GM19043 (cell line): Measurements from ENCODE around the gene RITA1.
"Not testable (repeated sequence)": the region's sequence is repeated elsewhere in the genome, so short reads cannot be mapped to it uniquely, and the experiment has no call there.

Experiments
- ATAC-seq: cut with Tn5 transposase; IDR thresholded peaks from one replicate; pipeline ENCODE4 v1.9.1; 2021; ENCODE audit warnings: low read depth; ENCODE audit not compliant: unreplicated experiment

RITA1 gene

DNA sequence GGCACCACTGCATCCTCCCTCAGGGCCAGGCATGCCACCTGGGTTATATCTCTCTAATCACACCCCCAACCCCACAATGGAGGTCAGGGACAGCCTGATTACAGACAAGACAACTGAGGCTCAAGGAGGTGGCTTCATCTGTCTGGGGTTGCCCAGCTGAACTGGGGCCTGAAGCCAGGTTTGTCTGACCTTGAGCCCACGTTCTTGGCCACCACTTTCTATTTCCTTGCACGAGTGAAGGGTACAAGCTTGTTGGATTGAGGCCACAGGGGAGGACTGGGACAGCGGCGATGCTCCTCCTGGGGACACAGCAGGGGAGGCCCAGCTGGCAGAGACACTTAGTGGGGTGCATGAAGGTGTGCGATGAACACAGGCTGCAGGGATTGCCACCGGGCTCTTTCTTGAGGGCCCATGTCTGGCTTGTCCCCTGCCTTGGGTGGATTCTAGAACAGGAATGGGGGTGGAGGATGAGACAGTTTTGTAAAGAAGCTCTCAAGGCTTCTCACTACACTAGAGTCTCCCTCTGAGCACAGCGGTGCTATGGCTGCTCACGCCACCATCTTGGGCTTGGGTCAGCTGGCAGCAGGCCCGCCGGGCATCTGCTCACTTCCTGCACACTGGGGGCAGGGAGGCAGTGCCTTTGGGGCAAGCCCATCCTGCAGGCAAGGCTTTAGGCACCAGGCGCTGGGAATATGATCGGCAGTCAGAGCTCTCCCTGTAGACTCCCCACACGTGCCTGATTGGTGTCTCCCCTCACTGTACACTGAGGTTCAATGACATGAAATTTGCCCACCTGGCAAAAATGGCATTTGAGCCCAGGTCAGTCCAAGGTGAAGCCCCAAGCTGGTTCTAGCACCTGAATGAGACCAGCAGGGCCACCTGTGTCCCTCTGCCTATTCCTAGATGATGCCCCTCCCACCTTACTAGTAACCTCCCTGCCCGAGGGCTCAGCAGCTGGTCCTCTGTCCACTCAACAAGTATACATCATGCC, 16.0 kb downstream of the RITA1 start:
- ATAC-seq, result no peak

DNA sequence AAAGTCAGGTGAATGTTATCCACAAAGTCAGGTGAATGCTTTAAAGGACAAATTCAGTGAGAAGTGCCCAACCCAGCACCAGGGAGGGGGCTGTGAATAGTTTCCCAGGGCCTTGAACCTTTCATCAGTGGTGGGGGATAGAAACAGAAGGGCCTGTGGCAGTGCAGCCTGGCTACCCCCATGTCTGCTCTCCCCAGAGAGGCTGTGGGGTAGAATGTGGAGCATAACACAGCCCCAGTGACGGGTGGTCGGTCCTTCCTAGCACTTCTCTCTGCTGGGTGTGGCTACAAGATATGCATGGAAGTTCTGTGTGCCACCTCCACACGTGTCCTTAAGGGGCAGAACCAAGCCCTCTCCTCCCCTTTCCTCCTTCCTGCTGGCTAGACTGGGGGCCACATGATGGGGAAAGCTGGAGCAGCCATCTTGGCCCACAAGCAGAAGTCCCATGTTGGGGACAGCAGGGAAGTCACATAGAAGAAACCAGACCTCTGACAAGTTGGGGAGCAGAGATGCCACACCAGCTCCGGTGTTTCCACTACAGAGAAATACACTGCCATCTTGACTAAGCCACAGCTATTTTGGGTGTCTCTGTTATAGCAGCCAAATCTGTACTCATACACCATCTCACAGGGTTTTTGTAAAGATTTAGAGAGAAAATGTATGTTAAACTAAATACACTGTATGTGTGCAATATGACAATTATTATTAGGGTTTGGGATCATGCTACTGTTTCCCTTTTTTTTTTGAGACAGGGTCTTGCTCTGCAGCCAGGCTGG, 17.0 kb downstream of the RITA1 start:
- no peak for ATAC-seq

DNA sequence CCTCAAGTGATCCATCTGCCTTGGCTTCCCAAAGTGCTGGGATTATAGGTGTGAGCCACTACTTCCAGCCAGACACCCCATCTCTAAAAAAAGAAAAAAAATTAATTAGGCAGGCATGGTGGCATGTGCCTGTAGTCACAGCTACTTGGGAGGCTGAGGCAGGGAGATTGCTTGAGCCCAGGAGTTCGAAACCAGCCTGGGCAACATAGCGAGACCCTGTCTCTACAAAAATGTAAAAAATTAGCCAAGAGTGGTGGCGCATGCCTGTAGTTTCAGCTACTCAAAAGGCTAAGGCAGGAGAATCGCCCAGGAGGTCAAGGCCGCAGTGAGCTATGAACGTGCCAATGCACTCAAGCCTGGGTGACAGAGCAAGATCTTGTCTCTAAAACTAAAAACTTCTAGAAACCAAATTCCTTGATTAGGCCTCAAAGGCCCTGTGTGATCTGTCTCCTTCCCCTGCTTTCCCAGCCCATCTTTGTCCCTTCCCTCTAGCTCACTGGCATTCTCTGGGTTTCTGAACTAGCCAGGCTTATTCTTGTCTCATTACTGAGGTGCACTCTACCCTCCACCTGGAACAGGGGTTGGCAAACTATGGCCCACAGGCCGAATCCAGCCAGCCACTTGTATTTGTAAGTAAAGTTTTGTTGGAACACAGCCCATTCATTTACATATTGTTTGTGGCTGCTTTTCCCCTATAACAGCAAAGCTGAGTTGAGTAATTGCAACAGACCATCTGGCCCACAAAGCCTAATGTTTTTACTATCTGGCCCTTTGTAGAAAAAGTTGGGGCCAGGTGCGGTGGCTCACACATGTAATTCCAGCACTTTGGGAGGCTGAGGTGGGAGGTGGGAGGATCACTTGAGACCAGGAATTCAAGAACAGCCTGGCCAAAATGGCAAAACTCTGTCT, 18.6 kb downstream of the RITA1 start:
- ATAC-seq, result no peak

DNA sequence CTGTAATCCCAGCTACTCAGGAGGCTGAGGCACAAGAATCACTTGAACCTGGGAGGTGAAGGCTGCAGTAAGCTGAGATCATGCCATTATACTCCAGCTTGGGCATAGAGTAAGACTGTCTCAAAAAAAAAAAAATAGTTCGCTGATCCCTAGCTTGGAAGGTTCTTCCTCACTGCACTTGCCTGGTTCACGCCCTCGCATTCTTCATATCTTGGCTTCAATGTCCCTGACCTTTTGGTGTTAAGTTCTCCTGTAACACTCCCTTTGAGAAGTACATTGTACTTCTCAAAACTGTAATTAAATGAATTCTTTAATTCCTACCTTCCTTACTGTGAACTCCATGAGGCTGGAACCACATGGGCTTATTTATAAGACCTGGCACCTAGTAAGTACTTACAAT, 19.3 kb downstream of the RITA1 start:
- ATAC-seq, result no peak

DNA sequence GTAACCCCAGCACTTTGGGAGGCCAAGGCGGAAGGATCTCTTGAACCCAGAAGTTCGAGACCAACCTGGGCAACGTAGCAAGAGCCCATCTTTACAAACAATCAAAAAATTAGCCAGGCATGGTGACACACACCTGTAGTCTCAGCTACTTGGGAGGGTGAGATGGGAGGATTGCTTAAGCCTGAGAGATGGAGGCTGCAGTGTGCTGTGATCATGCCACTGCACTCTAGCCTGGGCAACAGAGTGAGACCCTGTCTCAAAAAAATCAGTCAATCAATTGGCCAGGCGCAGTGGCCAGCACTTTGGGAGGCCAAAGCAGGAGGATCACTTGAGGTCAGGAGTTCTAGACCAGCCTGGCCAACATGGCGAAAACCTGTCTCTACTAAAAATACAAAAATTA, 21.3 kb downstream of the RITA1 start:
- ATAC-seq, result not testable (repeated sequence)

DNA sequence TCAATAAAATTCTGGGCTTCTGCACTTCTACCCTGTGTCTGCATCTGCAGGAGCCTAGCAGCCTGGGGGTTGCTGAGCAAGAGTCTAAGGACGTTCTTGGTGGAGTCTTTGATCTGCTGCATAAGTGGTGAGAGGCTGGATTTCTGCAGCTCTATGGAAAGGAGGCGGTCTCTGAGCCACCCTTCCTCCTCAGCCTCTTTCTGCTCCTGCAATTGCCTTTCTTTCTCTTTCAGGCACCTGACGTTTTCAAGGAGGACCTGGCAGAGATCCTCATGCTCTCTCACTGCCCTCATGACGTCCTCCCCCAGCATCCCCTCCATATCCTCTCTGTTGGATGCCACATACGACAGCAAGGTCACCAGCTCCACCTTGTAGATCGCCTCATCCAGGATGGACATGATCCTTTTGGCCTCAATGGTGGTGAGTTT, 22.1 kb downstream of the RITA1 start:
- ATAC-seq, result no peak

DNA sequence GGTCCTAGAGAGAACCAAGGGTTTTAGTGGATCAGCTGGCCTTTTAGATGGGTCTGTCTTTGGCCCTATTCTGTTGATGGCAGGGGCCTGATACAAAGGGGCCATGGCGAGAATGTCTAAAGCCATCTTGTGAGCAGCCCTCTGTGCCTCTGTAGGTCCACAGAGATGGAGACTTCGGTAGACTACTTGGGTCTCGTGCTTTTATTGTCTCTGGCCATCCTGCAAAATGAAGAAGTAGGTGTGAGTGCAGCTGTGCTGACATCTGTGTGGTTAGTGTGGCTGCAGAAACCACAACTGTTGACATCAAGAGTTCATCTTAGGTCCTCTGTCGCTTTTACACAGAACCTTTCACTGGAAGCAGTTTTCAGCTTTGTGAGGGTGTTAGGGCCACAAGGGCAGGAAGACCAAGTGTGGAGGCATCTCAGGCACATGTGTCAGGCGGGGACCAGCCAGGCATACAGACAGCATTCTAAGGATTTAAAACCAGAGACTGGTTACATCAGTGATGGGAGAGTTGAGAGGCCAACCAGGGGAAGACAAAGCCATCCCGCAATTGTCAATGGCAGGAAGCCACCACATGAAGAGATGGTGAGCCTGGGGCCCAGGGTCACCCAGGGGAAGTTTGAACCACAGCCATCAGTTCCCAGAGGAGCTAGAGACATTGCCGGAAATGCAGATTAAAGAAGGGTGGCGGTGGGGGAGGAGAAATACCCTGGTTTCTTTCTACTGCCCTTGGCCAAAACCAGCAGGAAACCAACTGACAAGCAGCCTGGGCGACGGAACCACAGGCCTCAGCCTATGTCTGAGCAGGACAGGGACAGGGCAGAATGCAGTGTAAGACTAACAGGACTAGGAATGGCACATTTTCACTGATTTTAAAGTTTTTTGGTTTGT, 22.8 kb downstream of the RITA1 start:
- peak; percentile 68 for ATAC-seq

DNA sequence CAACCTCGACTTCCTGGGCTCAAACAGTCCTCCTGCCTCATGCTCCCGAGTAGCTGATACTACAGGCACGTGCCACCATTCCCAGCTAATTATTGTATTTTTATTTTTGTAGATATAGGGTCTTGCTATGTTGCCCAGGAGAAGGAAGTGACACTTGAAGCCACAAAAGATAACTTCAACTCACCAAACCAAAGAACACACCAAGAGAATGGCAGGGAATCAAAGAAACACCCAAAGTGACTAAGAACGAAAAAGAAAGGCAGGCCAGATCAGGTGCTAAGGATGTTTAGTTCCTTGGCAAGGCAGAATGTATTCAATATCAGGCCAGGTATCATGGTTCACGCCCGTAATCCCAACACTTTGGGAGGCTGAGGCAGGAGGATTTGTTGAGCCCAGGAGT, 25.6 kb downstream of the RITA1 start:
- ATAC-seq, result no peak

DNA sequence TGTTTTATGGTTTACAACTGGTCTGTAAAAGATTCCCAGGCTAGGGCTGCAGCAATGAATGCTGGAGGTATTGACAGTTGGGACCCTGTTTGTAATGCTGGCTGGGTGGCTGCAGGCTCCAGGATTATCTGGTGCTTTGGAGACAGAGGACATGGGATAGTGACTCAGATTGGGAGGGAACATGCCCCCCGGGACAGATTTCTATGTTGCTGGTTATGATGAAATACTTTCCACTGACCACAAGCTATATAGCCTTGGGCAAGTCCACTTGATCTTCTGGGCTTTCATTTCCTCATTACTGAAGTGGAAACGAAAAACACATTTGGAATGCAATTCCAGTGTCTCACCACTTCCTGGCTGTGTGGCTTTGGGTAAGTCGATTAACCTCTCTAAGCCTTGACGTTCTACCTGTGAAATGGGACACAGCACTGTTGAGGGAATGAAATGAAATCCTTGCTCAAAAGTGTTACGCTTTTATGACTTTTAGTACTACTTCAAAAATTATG, 29.4 kb downstream of the RITA1 start:
- ATAC-seq, result peak; percentile 59

DNA sequence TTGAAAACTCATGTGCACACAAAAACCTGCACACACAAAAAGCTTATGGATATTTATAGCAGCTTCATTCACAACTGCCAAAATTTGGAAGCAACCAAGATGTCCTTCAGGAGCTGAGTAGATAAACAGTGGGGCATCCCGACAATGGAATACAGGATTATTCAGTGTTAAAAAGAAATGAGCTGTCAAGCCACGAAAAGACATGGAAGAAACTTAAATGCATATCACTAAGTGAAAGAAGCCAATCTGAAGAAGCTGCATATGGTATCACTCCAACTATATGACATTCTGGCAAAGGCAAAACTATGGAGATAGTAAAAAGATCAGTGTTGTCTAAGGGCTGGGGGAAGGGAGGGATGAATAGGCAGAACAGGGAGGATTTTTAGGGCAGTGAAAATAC, 30.5 kb downstream of the RITA1 start:
- ATAC-seq, result no peak

DNA sequence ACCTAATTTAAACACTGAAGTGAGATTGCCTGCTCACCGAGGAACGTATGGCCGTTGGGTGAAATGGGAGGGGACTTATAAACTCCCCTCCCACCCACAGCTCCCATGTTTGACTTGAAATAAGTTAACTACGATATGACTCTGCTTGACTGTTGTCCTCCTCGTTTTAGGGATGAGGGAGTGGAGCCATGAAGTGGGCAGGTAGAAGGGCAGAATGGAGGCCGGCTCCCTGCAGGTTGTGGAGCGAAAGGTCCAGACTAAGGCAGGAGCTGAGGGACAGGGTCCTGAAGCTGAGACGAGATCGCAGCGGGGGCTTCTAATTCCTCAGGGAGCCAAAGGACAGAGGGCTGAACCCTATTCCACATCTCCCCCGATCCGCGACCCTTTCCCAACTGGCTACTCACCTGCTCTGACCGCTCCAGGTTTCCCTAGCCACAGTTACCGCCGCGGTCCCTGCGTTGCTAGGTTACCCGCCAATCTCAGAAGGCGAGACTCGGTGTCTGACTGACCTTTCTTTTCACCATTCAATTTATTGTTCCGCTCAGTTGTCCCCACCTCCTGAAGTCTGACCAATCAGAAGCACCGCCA, 35.2 kb downstream of the RITA1 start:
- peak; percentile 0 for ATAC-seq

DNA sequence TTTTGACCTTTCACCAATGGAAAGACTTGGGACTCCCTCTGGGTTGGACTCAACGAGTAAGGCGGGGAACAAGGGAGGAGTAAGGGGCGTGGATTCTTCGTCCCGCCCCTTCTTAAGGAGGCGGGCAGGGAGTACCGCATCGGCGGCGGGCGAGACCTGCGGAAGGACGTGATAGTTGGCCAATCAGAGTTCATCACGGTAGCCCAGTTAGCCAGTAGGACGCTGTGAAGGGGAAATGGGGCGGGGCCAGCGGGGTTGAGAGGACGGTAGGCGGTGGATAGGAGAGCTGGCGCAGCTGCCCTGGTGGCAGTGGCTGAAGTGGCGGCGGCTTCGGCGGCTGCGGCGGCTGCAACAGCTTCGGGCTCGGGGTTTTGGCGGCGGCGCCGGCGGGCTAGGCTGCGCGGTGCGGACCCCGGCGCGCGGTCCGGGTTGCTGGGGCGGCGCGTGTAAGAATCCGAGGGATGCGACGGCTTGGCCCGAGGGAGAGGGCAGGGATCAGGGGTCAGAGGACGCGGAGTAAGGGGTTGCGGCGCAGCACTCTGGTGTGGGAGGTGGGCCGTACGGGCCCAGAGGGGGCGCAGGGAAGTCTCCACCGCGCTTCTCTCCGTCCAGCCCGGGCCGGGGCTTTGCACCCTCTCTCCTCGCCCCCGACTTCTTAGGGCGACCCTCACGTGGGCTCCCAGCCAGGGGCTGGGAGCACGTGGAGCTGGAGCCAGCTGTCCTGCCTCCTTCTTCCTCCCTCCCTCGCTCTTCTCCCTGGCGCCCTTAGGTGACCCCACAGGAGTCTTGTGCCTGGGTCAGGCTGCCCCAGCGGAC, 35.9 kb downstream of the RITA1 start, which contains the start of gene TPCN1:
Gene TPCN1 (plus strand): TSS at position 284 of the 816 bp plus-strand sequence. CDS start 5,389 bp downstream, outside the sequence.
- peak; percentile 89 for ATAC-seq

DNA sequence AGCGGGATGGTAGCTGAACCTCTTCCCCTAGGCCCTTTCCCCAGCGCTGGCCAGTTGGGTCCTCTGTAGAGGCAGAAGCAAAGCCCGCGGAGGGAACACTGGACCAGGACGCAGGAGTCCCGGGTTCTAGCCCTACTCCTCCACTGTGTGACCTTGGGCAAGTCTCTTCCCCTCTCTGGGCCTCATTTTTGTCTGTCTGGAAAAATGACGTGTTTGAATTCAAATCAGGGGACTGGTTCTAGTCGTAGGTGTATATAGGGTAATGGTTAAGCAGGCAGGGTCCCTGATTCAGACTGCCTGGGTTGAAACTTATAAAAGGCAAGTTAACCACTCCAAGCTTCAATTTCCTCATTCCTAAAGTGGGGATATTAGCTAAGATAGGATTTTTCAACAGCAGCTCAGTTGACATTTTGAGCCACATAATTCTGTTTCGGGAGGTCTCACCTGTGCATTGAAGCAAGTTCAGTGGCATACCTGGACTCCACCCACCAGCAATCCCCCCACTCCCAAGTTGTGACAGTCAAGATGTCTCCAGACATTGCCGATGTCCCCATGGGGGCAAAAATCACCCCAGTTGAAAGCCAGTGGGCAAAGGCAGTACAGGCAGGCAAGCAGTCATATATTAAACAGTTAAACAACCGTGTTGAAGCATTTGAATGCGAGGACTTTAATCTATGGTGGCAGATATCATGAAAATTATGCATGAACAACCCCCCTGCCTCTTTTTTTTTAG, 36.6 kb downstream of the RITA1 start:
- no peak for ATAC-seq

DNA sequence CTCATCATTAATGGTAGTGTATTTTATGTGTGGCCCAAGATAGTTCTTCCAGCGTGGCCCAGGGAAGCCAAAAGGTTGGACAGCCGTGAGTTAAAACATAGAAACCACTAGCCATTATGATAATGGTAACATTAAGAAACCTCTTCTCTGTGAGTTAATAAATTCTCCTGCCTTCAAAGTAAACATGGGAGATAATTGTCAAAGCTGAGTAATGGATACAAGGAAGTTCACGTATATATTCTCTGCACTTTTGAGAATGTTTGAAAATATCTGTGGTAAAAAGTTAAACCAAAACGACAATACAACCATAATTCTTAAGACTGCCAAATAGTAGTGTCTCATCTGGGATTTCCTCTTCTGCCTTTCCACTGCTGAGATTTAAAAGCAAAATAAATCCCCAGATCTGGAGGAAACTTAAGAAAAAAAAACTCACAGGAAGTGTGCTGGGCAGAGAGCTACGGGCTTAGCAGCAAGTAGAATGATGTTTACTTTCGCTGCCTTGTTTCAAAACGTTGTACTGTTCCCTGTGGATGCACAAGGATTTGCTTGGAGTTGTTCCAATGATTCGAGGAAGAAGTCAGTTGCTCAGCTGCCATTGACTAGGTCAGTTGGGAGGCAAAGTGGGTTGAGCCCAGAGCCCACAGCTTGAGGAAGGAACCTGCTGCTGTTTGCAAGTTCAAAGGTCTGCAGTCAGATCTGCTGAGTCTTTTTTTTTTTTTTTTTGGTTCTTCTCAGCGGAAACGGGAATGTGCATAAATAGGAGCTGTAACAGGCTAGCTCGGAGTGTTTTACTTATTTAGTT, 37.4 kb downstream of the RITA1 start:
- ATAC-seq, result no peak

DNA sequence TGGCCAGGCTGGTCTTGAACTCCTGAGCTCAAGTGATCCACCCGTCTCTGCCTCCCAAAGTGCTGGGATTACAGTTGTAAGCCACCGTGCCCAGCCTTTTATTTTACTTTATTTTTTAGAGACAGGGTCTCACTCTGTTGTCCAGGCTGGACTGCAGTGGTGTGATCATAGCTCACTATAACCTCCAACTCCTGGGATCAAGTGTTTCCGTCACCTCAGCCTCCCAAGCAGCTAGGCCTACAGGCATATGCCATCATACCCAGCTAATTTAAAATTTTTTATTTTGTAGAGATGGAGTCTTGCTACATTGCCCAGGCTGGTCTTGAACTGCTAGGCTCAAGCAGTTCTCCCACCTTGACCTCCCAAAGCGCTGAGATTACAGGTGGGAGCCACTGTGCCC, 39.4 kb downstream of the RITA1 start:
- ATAC-seq, result no peak
